Parathyroid adenoma (tissue), 2 donors: ENCODE results near the gene FUZ.

Experiments used
- H2AFZ ChIP-seq: fragments of 300-600 bp; sonication (generic); one replicate; pipeline ENCODE4 v1.7.0; 2017; ENCODE audit warnings: antibody characterized with exemption, mild to moderate bottlenecking
- H3K27ac ChIP-seq: fragments of 300-600 bp; sonication (generic); one replicate; pipeline ENCODE4 v1.7.0; 2017
- H3K27me3 ChIP-seq: fragments of 300-600 bp; sonication (generic); one replicate; pipeline ENCODE4 v1.7.0; 2017; ENCODE audit warnings: low read length; ENCODE audit not compliant: control insufficient read depth, insufficient read depth
- H3K36me3 ChIP-seq: fragments of 300-600 bp; sonication (generic); one replicate; pipeline ENCODE4 v1.7.0; 2017; ENCODE audit warnings: low read length; ENCODE audit not compliant: control insufficient read depth, insufficient read depth
- H3K4me1 ChIP-seq: fragments of 300-600 bp; sonication (generic); one replicate; pipeline ENCODE4 v1.7.0; 2017; ENCODE audit warnings: control low read depth
- H3K4me2 ChIP-seq: fragments of 300-600 bp; sonication (generic); one replicate; pipeline ENCODE4 v1.7.0; 2017; ENCODE audit warnings: low read length
- H3K4me3 ChIP-seq: fragments of 300-600 bp; sonication (generic); one replicate; pipeline ENCODE4 v1.7.0; 2017; ENCODE audit warnings: low read depth, low read length
- H3K79me2 ChIP-seq: fragments of 300-600 bp; sonication (generic); one replicate; pipeline ENCODE4 v1.7.0; 2017; ENCODE audit warnings: control low read depth
- H3K9ac ChIP-seq: fragments of 300-600 bp; sonication (generic); one replicate; pipeline ENCODE4 v1.7.0; 2017; ENCODE audit warnings: mild to moderate bottlenecking
- H3K9me3 ChIP-seq: fragments of 300-600 bp; sonication (generic); one replicate; pipeline ENCODE4 v1.7.0; 2017; ENCODE audit warnings: low read length; ENCODE audit not compliant: control insufficient read depth
- CTCF ChIP-seq: fragments of 300-600 bp; sonication (generic); IDR thresholded peaks from one replicate; pipeline ENCODE4 v1.7.0; 2017; ENCODE audit warnings: antibody characterized with exemption, mild to moderate bottlenecking
- donor health status: primary hyperparathyroidism.

Gene FUZ

GRCh38 chr19:49854378-49855263, 41.5 kb upstream of the FUZ start:
- H3K36me3 ChIP-seq: no peaks in the 10 kb centered on the region
- H3K79me2 ChIP-seq: peaks cover 10% of the 10 kb centered on the region
- no peaks in the 10 kb centered on the region for H3K27me3 ChIP-seq
- no peak overlapping the region for H3K9ac ChIP-seq
- no peak overlapping the region for H2AFZ ChIP-seq
- no peak overlapping the region for H3K27ac ChIP-seq
- no peak overlapping the region for H3K4me2 ChIP-seq
- H3K9me3 ChIP-seq: no peaks in the 10 kb centered on the region
- H3K4me1 ChIP-seq: peaks cover 4% of the 10 kb centered on the region
- TF ChIP-seq CTCF: no peak
- H3K4me3 ChIP-seq: no peak overlapping the region

GRCh38 chr19:49853852-49854377, 40.8 kb upstream of the FUZ start:
- Histone ChIP-seq H3K4me1 (peaks cover 4% of the 10 kb centered on the region), H3K27ac (no peak overlapping the region), H3K9ac (no peak overlapping the region), H3K4me2 (no peak overlapping the region), H3K36me3 (no peaks in the 10 kb centered on the region), H3K9me3 (no peaks in the 10 kb centered on the region), H3K4me3 (no peak overlapping the region), H2AFZ (no peak overlapping the region), H3K27me3 (no peaks in the 10 kb centered on the region), H3K79me2 (peaks cover 10% of the 10 kb centered on the region)
- TF ChIP-seq CTCF: no peak

- Histone ChIP-seq H3K9me3 (no peaks in the 10 kb centered on the region), H3K36me3 (no peaks in the 10 kb centered on the region), H3K27ac (no peak overlapping the region), H3K79me2 (peaks cover 10% of the 10 kb centered on the region), H3K4me1 (peaks cover 4% of the 10 kb centered on the region), H2AFZ (no peak overlapping the region), H3K4me2 (peak overlapping the region; percentile 80), H3K9ac (no peak overlapping the region), H3K4me3 (peak overlapping the region; percentile 61), H3K27me3 (no peaks in the 10 kb centered on the region)
- no peak for TF ChIP-seq CTCF
Measured at GRCh38 chr19:49852631-49853126, 39.6 kb upstream of the FUZ start.

- peak overlapping the region; percentile 61 for H3K4me3 ChIP-seq
- H3K36me3 ChIP-seq: no peaks in the 10 kb centered on the region
- H3K9ac ChIP-seq: no peak overlapping the region
- H3K27ac ChIP-seq: peak overlapping the region; percentile 25
- peaks cover 4% of the 10 kb centered on the region for H3K4me1 ChIP-seq
- no peak overlapping the region for H2AFZ ChIP-seq
- peaks cover 10% of the 10 kb centered on the region for H3K79me2 ChIP-seq
- H3K4me2 ChIP-seq: peak overlapping the region; percentile 80
- TF ChIP-seq CTCF: no peak
- no peaks in the 10 kb centered on the region for H3K9me3 ChIP-seq
- H3K27me3 ChIP-seq: no peaks in the 10 kb centered on the region
Measured at GRCh38 chr19:49851456-49852259, 38.6 kb upstream of the FUZ start.
